GM19351 (cell line): ENCODE results near the gene FASLG.
"Not testable (repeated sequence)": the region's sequence is repeated elsewhere in the genome, so short reads cannot be mapped to it uniquely, and the experiment has no call there.

ENCODE experiments used
- ATAC-seq: cut with Tn5 transposase; IDR thresholded peaks from one replicate; pipeline ENCODE4 v1.9.1; 2021; ENCODE audit warnings: mild to moderate bottlenecking, moderate library complexity; ENCODE audit not compliant: unreplicated experiment

Gene FASLG, protein sequence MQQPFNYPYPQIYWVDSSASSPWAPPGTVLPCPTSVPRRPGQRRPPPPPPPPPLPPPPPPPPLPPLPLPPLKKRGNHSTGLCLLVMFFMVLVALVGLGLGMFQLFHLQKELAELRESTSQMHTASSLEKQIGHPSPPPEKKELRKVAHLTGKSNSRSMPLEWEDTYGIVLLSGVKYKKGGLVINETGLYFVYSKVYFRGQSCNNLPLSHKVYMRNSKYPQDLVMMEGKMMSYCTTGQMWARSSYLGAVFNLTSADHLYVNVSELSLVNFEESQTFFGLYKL

DNA sequence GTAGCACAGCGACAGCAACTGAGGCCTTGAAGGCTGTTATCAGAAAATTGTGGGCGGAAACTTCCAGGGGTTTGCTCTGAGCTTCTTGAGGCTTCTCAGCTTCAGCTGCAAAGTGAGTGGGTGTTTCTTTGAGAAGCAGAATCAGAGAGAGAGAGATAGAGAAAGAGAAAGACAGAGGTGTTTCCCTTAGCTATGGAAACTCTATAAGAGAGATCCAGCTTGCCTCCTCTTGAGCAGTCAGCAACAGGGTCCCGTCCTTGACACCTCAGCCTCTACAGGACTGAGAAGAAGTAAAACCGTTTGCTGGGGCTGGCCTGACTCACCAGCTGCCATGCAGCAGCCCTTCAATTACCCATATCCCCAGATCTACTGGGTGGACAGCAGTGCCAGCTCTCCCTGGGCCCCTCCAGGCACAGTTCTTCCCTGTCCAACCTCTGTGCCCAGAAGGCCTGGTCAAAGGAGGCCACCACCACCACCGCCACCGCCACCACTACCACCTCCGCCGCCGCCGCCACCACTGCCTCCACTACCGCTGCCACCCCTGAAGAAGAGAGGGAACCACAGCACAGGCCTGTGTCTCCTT, at the start of gene FASLG:
FASLG (plus strand) TSS at position 233 of the 583 bp plus-strand sequence; CDS start at position 332, 99 bp downstream.
- ATAC-seq, result no peak

- ATAC-seq, result no peak
Observed at GRCh38 chr1:172609528-172609927, 49.4 kb upstream of the FASLG start.

- ATAC-seq, result no peak
Observed at GRCh38 chr1:172612478-172612877, 46.4 kb upstream of the FASLG start.

GRCh38 chr1:172613294-172613693, 45.6 kb upstream of the FASLG start:
- no peak for ATAC-seq

- no peak for ATAC-seq
Observed at GRCh38 chr1:172616195-172616594, 42.7 kb upstream of the FASLG start.

- ATAC-seq, result no peak
Observed at GRCh38 chr1:172616636-172617035, 42.3 kb upstream of the FASLG start.

GRCh38 chr1:172620603-172621002, 38.3 kb upstream of the FASLG start:
- ATAC-seq, result not testable (repeated sequence)

GRCh38 chr1:172622541-172622940, 36.4 kb upstream of the FASLG start:
- no peak for ATAC-seq

DNA sequence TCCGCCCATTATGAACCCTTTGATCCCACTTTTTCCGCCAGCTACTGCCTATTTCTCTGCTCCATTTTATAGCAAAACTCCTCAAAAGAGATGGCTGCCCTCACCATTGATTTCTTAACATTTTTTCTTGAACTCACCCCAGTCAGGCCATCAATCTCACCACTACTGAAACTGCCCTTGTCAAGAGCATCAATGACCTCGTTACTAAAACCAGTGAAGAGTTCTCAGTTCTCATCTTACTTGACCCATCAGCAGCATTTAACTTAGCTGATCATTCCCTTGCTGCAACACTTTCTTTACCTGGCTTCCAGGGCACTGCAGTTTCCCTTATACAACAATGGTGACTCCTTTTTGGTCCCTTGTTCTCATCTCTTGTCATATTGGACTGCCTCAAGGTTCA, 35.2 kb upstream of the FASLG start:
- ATAC-seq, result no peak

DNA sequence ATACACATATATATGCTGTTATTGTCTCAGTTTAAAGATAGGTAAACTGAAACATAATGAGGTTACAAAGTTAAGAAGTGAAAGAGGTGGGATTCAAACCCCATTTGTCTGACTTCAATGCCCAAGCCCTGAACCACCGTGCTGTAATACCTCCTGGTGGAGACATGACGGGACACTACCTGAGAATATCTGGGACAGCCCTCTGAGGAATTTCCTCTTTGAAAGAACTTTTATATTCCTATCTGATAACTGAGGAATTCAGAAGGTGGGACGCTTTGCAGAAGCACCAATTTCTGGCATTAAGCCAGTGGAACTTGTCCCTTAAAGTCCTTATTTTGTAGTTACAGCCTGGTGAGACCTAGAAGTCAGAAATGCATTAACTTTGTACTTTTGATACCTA, 32.1 kb upstream of the FASLG start:
- no peak for ATAC-seq

DNA sequence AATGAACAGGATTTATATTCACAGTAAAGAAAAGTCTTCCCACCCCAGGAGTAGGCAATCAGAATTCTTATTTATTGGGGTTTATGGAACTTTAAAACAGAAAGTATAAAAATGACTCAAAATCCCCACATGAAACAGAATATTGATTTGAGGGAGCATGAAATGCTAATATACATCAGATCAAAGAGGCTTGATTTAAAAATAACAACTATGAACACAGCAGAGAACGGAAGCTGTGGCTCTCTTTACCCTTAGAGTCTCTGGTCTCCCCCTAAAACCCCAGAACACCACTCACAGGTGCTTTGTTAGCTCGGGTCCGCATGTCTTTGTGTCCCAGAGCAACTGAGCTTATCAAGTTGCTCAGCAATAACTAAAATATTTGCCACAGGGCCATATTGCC, 31.2 kb upstream of the FASLG start:
- ATAC-seq, result no peak

GRCh38 chr1:172628401-172628800, 30.5 kb upstream of the FASLG start:
- ATAC-seq, result no peak

- ATAC-seq, result no peak
Observed at GRCh38 chr1:172629170-172629569, 29.7 kb upstream of the FASLG start.

DNA sequence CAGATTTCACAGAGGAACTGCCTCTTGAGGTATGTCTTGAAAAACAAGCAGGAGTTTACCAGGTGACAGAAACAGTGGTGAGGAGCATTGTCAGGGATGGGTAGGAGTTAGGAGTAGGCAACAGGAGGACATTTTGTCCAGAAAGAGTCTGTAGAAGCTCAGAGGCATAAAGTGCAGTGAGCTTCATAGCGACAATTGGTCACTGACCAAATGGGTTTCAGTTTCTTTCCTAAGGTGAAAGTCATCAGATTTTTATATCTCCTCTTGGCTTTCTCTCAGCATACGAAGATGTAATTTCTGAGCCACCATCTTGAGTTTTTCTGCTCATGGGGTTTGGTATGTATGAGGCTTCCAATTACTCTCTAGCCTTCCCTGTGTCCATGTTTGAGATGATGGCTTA, 29.3 kb upstream of the FASLG start:
- ATAC-seq, result no peak

- ATAC-seq, result no peak
Observed at GRCh38 chr1:172630056-172630818, 28.7 kb upstream of the FASLG start.

DNA sequence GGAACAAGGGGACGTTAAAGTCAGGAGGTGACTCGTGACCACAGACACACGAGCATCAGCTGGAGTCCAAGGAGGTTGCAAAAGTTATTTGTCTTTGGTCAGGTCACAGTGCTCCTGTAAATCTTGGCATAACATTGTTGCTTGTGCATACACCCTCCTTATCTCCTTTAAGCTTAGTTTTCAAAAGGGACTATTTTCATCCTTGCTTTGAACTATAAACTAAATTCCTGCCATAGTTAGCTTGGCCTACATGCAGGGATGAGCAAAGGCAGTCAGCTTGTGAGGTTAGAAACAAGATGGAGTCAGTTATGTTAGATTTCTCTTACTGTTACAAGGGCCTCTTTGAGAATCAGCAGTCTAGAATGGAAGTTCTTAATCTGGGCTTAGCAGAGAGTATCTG, 28.0 kb upstream of the FASLG start:
- ATAC-seq, result no peak

DNA sequence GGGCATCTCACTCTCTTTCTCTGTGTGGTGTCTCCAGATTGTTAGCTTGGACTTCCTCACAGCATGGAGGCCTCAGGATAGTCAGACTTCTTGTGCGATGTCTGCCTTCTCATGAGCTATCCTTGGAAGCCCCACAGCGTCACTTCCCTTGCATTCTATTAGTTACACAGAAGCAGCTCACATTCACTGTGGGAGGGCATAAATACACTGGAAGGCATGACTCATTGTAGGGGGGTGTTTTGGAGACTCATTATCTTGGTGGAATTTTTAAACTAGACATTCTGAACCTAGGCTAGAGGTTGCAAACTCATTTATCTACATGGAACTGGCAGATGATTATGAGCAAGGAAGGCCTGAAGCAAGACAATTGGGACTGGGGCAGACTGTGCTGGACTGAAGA, 21.4 kb upstream of the FASLG start:
- ATAC-seq, result no peak

DNA sequence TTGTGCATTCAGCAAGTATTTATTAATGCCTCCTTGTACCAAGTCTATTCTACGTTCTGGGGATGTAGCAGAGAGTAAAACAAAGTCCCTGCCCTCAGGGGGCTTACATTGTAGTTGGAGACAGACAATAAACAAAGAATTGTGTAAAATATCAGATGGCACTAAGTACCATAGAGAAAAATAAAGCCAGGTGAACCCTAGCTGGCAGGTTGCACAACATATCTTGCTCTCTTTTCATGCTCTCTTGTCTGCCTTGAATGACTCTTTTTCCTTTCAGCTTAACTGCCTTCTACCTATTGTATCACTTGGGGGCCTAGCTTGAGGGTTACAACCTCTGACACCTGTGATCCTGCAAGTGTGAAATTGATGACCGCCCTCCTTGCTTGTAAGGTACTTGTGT, 20.7 kb upstream of the FASLG start:
- ATAC-seq, result no peak

- peak; percentile 86 for ATAC-seq
Observed at GRCh38 chr1:172638885-172639831, 19.7 kb upstream of the FASLG start.

DNA sequence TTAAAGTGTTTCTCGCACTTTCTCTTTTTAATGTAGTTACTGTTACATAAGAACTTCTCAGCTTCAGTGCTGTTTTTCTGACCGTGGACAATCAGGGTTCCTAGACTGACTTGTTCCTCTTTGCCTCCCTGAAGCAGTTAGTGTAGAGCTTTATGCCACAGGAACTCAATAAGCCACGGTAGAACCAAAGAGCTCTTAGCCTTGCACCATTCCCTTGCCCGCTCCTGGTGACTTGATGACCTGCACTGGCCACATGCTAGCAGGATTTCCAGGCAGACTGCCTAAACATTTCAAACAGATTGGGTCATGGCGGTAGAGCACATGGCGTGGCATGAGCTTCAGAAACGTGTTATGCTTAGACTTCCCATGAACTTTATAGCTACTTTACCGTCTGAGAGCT, 18.8 kb upstream of the FASLG start:
- ATAC-seq, result no peak

- ATAC-seq, result no peak
Observed at GRCh38 chr1:172641492-172641891, 17.4 kb upstream of the FASLG start.
